CD4-positive, alpha-beta T cell treated with Interleukin-10 for 1 hour (primary cell): ENCODE results near the gene SPECC1.
"Not testable (repeated sequence)": the region's sequence is repeated elsewhere in the genome, so short reads cannot be mapped to it uniquely, and the experiment has no call there.

Source experiments
- DNase-seq: peaks from one replicate; pipeline ENCODE4 v3.0.0-alpha.2; 2020

Gene SPECC1

GRCh38 chr17:20012017-20012536, 2.9 kb downstream of the SPECC1 start:
- DNase-seq = no peak

- not testable (repeated sequence) for DNase-seq
Observed at GRCh38 chr17:20016475-20016992, 7.4 kb downstream of the SPECC1 start.

- no peak for DNase-seq
Observed at GRCh38 chr17:20022701-20023100, 13.5 kb downstream of the SPECC1 start.

- DNase-seq = no peak
Observed at GRCh38 chr17:20026960-20027359, 17.8 kb downstream of the SPECC1 start.

- DNase-seq = no peak
Observed at GRCh38 chr17:20028443-20028842, 19.3 kb downstream of the SPECC1 start.

- no peak for DNase-seq
Observed at GRCh38 chr17:20032636-20033035, 23.5 kb downstream of the SPECC1 start.

GRCh38 chr17:20033415-20033814, 24.3 kb downstream of the SPECC1 start:
- DNase-seq = no peak

GRCh38 chr17:20035501-20035900, 26.3 kb downstream of the SPECC1 start:
- DNase-seq = no peak

GRCh38 chr17:20037286-20037685, 28.1 kb downstream of the SPECC1 start:
- not testable (repeated sequence) for DNase-seq

- no peak for DNase-seq
Observed at GRCh38 chr17:20039037-20039436, 29.9 kb downstream of the SPECC1 start.

GRCh38 chr17:20040216-20040615, 31.1 kb downstream of the SPECC1 start:
- no peak for DNase-seq

- peak; percentile 21 for DNase-seq
Observed at GRCh38 chr17:20043021-20043420, 33.9 kb downstream of the SPECC1 start.

- DNase-seq = no peak
Observed at GRCh38 chr17:20045476-20045875, 36.3 kb downstream of the SPECC1 start.

- no peak for DNase-seq
Observed at GRCh38 chr17:20046629-20047028, 37.5 kb downstream of the SPECC1 start.

- no peak for DNase-seq
Observed at GRCh38 chr17:20051624-20052023, 42.5 kb downstream of the SPECC1 start.

GRCh38 chr17:20053361-20053964, 44.3 kb downstream of the SPECC1 start:
- DNase-seq = no peak

- DNase-seq = no peak
Observed at GRCh38 chr17:20059728-20060188, 50.6 kb downstream of the SPECC1 start.

GRCh38 chr17:20063665-20064648, 54.8 kb downstream of the SPECC1 start:
- DNase-seq = no peak

- DNase-seq = no peak
Observed at GRCh38 chr17:20066253-20066652, 57.1 kb downstream of the SPECC1 start.

GRCh38 chr17:20067711-20068110, 58.6 kb downstream of the SPECC1 start:
- DNase-seq = no peak

- DNase-seq = no peak
Observed at GRCh38 chr17:20068445-20068844, 59.3 kb downstream of the SPECC1 start.

- no peak for DNase-seq
Observed at GRCh38 chr17:20071824-20072691, 62.9 kb downstream of the SPECC1 start.

- DNase-seq = no peak
Observed at GRCh38 chr17:20072692-20072992, 63.5 kb downstream of the SPECC1 start.
